K562 (cell line): Measurements from ENCODE around the gene TUB. TPM values are rescaled to one million over a fixed set of nuclear protein-coding genes. Genes with fewer than 3 reads are reported as not detected.

Experiments
- ATAC-seq: fragments of 200-7000 bp; cut with Tn5 transposase; 3 replicates; pipeline ENCODE4 v1.9.1; 2020; ENCODE audit warnings: moderate library complexity
- BruUV-seq: library from RNA; stranded (reverse); fragments of 400-500 nt; replicated peaks from 2 replicates; lab custom pipeline; 2021; lab: Mats Ljungman, UMichigan
- CTCF ChIA-PET: fragments of 300-600 bp; formaldehyde crosslinking; extraction: SDS; loops from one replicate; lab custom pipeline; 2021; ENCODE audit warnings: low intra/inter-chr PET ratio; lab: Yijun Ruan, JAX
- POLR2A ChIA-PET: fragments of 300-600, 350-650 bp; sonication (Branson Sonifier 250); formaldehyde crosslinking; extraction: SDS; loops from one replicate; lab custom pipeline; 2021; ENCODE audit warnings: antibody characterized with exemption, inconsistent platforms; lab: Yijun Ruan, JAX
- DNase-seq, 4 experiments: peaks; one replicate each; pipeline versions ENCODE4 v3.0.0 to v3.0.0-alpha.2; 2011 to 2018; ENCODE audit warnings: low spot score in 3 of 4, mixed read lengths in 3 of 4; ENCODE audit errors: extremely low read depth in 1 of 4
- FAIRE-seq: peaks from 2 replicates; lab custom pipeline; 2011; peaks lifted over from hg19 to GRCh38; lab: Jason Lieb, UNC
- H2AFZ ChIP-seq: 2 replicates; pipeline ENCODE4 v1.6.0; 2011; ENCODE audit warnings: low read depth, low read length, control low read depth, inconsistent platforms
- H3K27ac ChIP-seq: fragments of 200-600 bp; 3 replicates; pipeline ENCODE4 v1.8.0; 2011; ENCODE audit warnings: low read depth, mild to moderate bottlenecking, control low read depth, inconsistent platforms, low read length, moderate library complexity, mixed read lengths; ENCODE audit errors: extremely low read depth
- H3K27me3 ChIP-seq, 2 experiments: fragments of 300-600 bp in 1 of 2; 2 replicates in 1 of 2; 3 replicates in 1 of 2; pipeline versions ENCODE4 v1.6.0 to v1.8.0; 2011; ENCODE audit warnings: inconsistent platforms in 2 of 2, low read length in 2 of 2, mild to moderate bottlenecking in 1 of 2, mixed read lengths in 1 of 2, moderate library complexity in 1 of 2; ENCODE audit not compliant: control insufficient read depth in 2 of 2, insufficient read depth in 2 of 2
- H3K36me3 ChIP-seq: fragments of 300-600 bp; 3 replicates; pipeline ENCODE4 v1.8.0; 2011; ENCODE audit warnings: mild to moderate bottlenecking, low read length, inconsistent platforms; ENCODE audit not compliant: control insufficient read depth, insufficient read depth
- H3K4me1 ChIP-seq, 2 experiments: fragments of 200-600 bp in 1 of 2; replicated peaks in 1 of 2; 2 replicates in 1 of 2; 3 replicates in 1 of 2; pipeline versions ENCODE4 v1.5.1 to v1.8.0; 2011; ENCODE audit warnings: inconsistent platforms in 2 of 2, low read length in 2 of 2, mild to moderate bottlenecking in 1 of 2, mixed read lengths in 1 of 2, moderate library complexity in 1 of 2; ENCODE audit not compliant: control insufficient read depth in 2 of 2, insufficient read depth in 2 of 2
- H3K4me2 ChIP-seq: 2 replicates; pipeline ENCODE4 v1.6.1; 2011; ENCODE audit warnings: low read length, control low read depth, inconsistent platforms, mixed read lengths; ENCODE audit not compliant: insufficient read depth
- H3K4me3 ChIP-seq: fragments of 200-600 bp; sonication (generic), shearing (Covaris generic); 2 replicates; pipeline ENCODE4 v1.5.1; 2016; ENCODE audit warnings: control low read depth, inconsistent platforms
- H3K79me2 ChIP-seq: fragments of 200-600 bp; 3 replicates; pipeline ENCODE4 v1.8.0; 2011; ENCODE audit warnings: low read length, inconsistent platforms; ENCODE audit not compliant: control insufficient read depth, insufficient read depth
- H3K9ac ChIP-seq, 2 experiments: 2 replicates each; pipeline versions ENCODE4 v1.6.0 to v1.6.1; 2011; ENCODE audit warnings: low read depth in 2 of 2, low read length in 2 of 2, control low read depth in 1 of 2, inconsistent platforms in 1 of 2, mild to moderate bottlenecking in 1 of 2, mixed read lengths in 1 of 2; ENCODE audit not compliant: insufficient read depth in 1 of 2
- H3K9me1 ChIP-seq: one replicate; pipeline ENCODE4 v1.6.0; 2011; ENCODE audit warnings: inconsistent platforms, mild to moderate bottlenecking, low read length, moderate library complexity; ENCODE audit not compliant: control insufficient read depth, insufficient read depth
- H3K9me3 ChIP-seq: replicated peaks from 2 replicates; pipeline ENCODE4 v1.5.1; 2011; ENCODE audit warnings: low read depth, low read length, inconsistent platforms; ENCODE audit not compliant: control insufficient read depth, insufficient read depth
- H4K20me1 ChIP-seq: replicated peaks from 2 replicates; pipeline ENCODE4 v1.6.1; 2011; ENCODE audit warnings: low read length, inconsistent platforms, mixed read lengths; ENCODE audit not compliant: control insufficient read depth, insufficient read depth
- ARID3B ChIP-seq: fragments of 250-450 bp; sonication (Bioruptor Pico); IDR thresholded peaks from 2 replicates; pipeline ENCODE4 v1.4.0; 2020; ENCODE audit warnings: borderline replicate concordance
- FOXJ2 ChIP-seq: fragments of 200-800 bp; sonication (Bioruptor generic); IDR thresholded peaks from 2 replicates; pipeline ENCODE4 v1.6.1; 2016; ENCODE audit warnings: missing genetic modification characterization, missing compliant biosample characterization
- MYC ChIP-seq, 2 experiments: fragments of 250-450 bp in 1 of 2; sonication (Bioruptor Pico) in 1 of 2; IDR thresholded peaks; 2 replicates each; pipeline versions ENCODE4 v1.5.1 to v1.6.1; 2012 to 2021; ENCODE audit warnings: low read depth in 2 of 2, borderline replicate concordance in 1 of 2, improper control_type of control experiment in 1 of 2, low read length in 1 of 2, mild to moderate bottlenecking in 1 of 2, moderate library complexity in 1 of 2
- STAG1 ChIP-seq: sonication (generic); formaldehyde crosslinking; IDR thresholded peaks from 2 replicates; pipeline ENCODE4 v1.5.0; 2020; ENCODE audit warnings: missing genetic modification reagents, borderline replicate concordance
- U2AF1 ChIP-seq: fragments of 200-400 bp; formaldehyde crosslinking; optimal IDR thresholded peaks from 2 replicates; pipeline ENCODE3; 2017; ENCODE audit warnings: mild to moderate bottlenecking, low read depth, low read length, moderate library complexity
- ZNF354B ChIP-seq: fragments of 250-450 bp; sonication (Bioruptor Pico); IDR thresholded peaks from 2 replicates; pipeline ENCODE4 v1.4.0; 2020
- ZNF384 ChIP-seq: IDR thresholded peaks from 2 replicates; pipeline ENCODE4 v1.6.1; 2012; ENCODE audit warnings: low read depth, low read length, improper control_type of control experiment
- WGBS: fragments of 100-300 bp; shearing (Covaris generic); methylation state at CpG from one replicate; pipeline ENCODE4 v1.1.6; 2016; ENCODE audit warnings: low coverage, mixed read lengths; ENCODE audit not compliant: insufficient coverage; ENCODE audit errors: missing lambda C conversion rate; 5-methylcytosine and 5-hydroxymethylcytosine counted together
- in situ Hi-C: fragments of 300-500 bp; cut with MboI; formaldehyde crosslinking; loops from 4 replicates; pipeline ENCODE4 v1.15.0; 2018; ENCODE audit warnings: inconsistent platforms, mixed read lengths
- intact Hi-C: fragments of 100-400 bp; cut with micrococcal nuclease; formaldehyde crosslinking; loops from 2 replicates; pipeline ENCODE4 v1.14.2; 2022
- polyA plus RNA-seq, 8 experiments: library from polyadenylated mRNA; depleted of rRNA in 4 of 8; stranded (reverse) in 5 of 8; unstranded in 3 of 8; fragments of >200 nt; fragmentation: Nextera tagmentation in 2 of 8; fragmentation: Illumina TruSeq in 1 of 8; extraction: Ambion mirVana in 2 of 8; extraction: Trizol in 1 of 8; gene quantifications; 2 replicates each; pipeline versions ENCODE4 v1.2.1 to v1.2.3, GENCODE V29; 2011 to 2014; ENCODE audit warnings: inconsistent platforms in 1 of 8, missing spikeins in 1 of 8
- total RNA-seq, 7 experiments: library from RNA; depleted of rRNA in 6 of 7; stranded (reverse); fragments of >200 nt in 6 of 7; fragmentation: Illumina TruSeq in 2 of 7; extraction: Trizol in 2 of 7; gene quantifications; 2 replicates each; pipeline versions ENCODE4 v1.2.1 to v1.2.3, GENCODE V29; 2011 to 2021; ENCODE audit warnings: low replicate concordance in 1 of 7
- TF ChIP-seq, protein P1 (sequence below): fragments of 450-650 bp; IDR thresholded peaks from one replicate; pipeline ENCODE4 v1.6.1; 2018; ENCODE audit warnings: mild to moderate bottlenecking, moderate library complexity; ENCODE audit not compliant: partially characterized antibody

The TUB gene
- total and polyA plus RNA-seq, 9 of the 15 experiments (the other 6 are each of a cell fraction or from before 2014, with no cell fraction given) = not detected

- no peaks in the 10 kb centered on the region; a peak in 1 of 5 replicates for H3K4me1 ChIP-seq
- POLR2A ChIA-PET = interaction anchor here (0.5 to 0.8 kb wide), 2 partner anchors 8 to 10 kb away, joined by 3 read pairs; no protein-coding TSS in a partner anchor
- no peaks in the 10 kb centered on the region for H3K79me2 ChIP-seq
- H3K36me3 ChIP-seq = no peaks in the 10 kb centered on the region
- ATAC-seq = no peak
- no peaks in the 10 kb centered on the region; the same call in 1 of the 2 replicates for H4K20me1 ChIP-seq
- no peak overlapping the region for H3K9ac ChIP-seq
- in situ Hi-C loops (no loop called here), intact Hi-C loops (no loop called here)
- no peak for DNase-seq
- no peak for FAIRE-seq
- no TSS peak for BruUV-seq
- no peaks in the 10 kb centered on the region for H3K9me3 ChIP-seq
- no peaks in the 10 kb centered on the region for H3K9me1 ChIP-seq
- H2AFZ ChIP-seq = no peak overlapping the region
- H3K4me3 ChIP-seq = no peak overlapping the region
- CTCF ChIA-PET = no interaction called here
- TF ChIP-seq ZNF384 (no peak), MYC (IDR thresholded peaks at IDR 0.05; ENCODE audit: low read depth, low read length) (no peak), MYC (CRISPR knock-in tag; IDR thresholded peaks at IDR 0.05; ENCODE audit: borderline replicate concordance, low read depth) (no peak), U2AF1 (no peak), STAG1 (CRISPR knock-in tag) (no peak), ZNF354B (CRISPR knock-in tag) (no peak), FOXJ2 (tag) (no peak), ARID3B (CRISPR knock-in tag) (no peak)
- TF ChIP-seq, protein P1, sequence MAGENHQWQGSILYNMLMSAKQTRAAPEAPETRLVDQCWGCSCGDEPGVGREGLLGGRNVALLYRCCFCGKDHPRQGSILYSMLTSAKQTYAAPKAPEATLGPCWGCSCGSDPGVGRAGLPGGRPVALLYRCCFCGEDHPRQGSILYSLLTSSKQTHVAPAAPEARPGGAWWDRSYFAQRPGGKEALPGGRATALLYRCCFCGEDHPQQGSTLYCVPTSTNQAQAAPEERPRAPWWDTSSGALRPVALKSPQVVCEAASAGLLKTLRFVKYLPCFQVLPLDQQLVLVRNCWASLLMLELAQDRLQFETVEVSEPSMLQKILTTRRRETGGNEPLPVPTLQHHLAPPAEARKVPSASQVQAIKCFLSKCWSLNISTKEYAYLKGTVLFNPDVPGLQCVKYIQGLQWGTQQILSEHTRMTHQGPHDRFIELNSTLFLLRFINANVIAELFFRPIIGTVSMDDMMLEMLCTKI = no peak
- no peak overlapping the region for H3K27ac ChIP-seq
- no peak overlapping the region for H3K4me2 ChIP-seq
- WGBS = 1% methylated on average over 8 of the region's 8 CpGs
- peaks cover 0 to 43% of the 10 kb centered on the region in 2 experiments; a peak in 3 of 5 replicates for H3K27me3 ChIP-seq
Measured at GRCh38 chr11:8059030-8059429, 22.0 kb upstream of the TUB start.
